ENCODE results near the gene CD72. TPM values are rescaled to one million over a fixed set of nuclear protein-coding genes. Genes with fewer than 3 reads are reported as not detected.

The CD72 gene
- polyA plus RNA-seq, 3 donors: 1.6 to 6.8 (median 1.8) TPM

GRCh38 chr9:35560625-35561337, 57.4 kb downstream of the CD72 start:
- intact Hi-C loops (cut with micrococcal nuclease): no loop called here
- H3K27ac Mint-ChIP-seq: peak overlapping the region in 1 of 7 donors; percentile 73
- peaks cover 13 to 15% of the 10 kb centered on the region in 2 donors for H3K36me3 Mint-ChIP-seq
- TF ChIP-seq CTCF (IDR thresholded peaks at IDR 0.05): no peak
- H2AFZ ChIP-seq (ENCODE audit: insufficient read depth, low read depth, low read length, poor library complexity, severe bottlenecking): no peak overlapping the region
- H3K27me3 Mint-ChIP-seq (ENCODE audit: low read depth in 3 of 3): no peaks in the 10 kb centered on the region
- no peak overlapping the region for H3K4me2 ChIP-seq (replicated peaks; ENCODE audit: extremely low read depth, low read length, poor library complexity, severe bottlenecking)
- H4K20me1 ChIP-seq (ENCODE audit: insufficient read depth, low read length): peaks cover under 1% of the 10 kb centered on the region
- H3K4me3 ChIP-seq (replicated peaks in 1 of 3; ENCODE audit: low read depth in 2 of 3, low read length in 3 of 3): no peak overlapping the region
- H3K9me3 Mint-ChIP-seq: no peaks in the 10 kb centered on the region
- peaks cover 14% of the 10 kb centered on the region for H3K4me1 Mint-ChIP-seq
- no peaks in the 10 kb centered on the region for H3K27me3 ChIP-seq (ENCODE audit: control insufficient read depth in 2 of 2, insufficient read depth in 2 of 2, low read length in 2 of 2)
- no peaks in the 10 kb centered on the region for H3K4me1 ChIP-seq (ENCODE audit: control insufficient read depth in 1 of 2, insufficient read depth in 2 of 2, low read length in 2 of 2)
- peaks cover 56 to 68% of the 10 kb centered on the region in 2 donors for H3K36me3 ChIP-seq (replicated peaks in 1 of 2; ENCODE audit: control insufficient read depth in 1 of 2, insufficient read depth in 2 of 2, low read length in 2 of 2)
- H3K9ac ChIP-seq (ENCODE audit: insufficient read depth, low read length, poor library complexity, severe bottlenecking): no peak overlapping the region
- 95% methylated on average over 21 of the region's 24 CpGs for WGBS (ENCODE audit: insufficient coverage)
- H3K79me2 ChIP-seq (ENCODE audit: insufficient read depth, low read length): no peaks in the 10 kb centered on the region
- DNase-seq: no peak
- no peaks in the 10 kb centered on the region for H3K9me3 ChIP-seq (replicated peaks in 1 of 2; ENCODE audit: control insufficient read depth in 1 of 2, insufficient read depth in 1 of 2, low read length in 2 of 2)
- H3K4me3 Mint-ChIP-seq: no peak overlapping the region
- no peak overlapping the region for H3K27ac ChIP-seq (ENCODE audit: low read depth in 1 of 2, low read length in 2 of 2)

Small RNA genes lying within 50 kb of the gene (small RNA-seq; reads per million reads assigned to genes)
- gene MIR4667 (ENCODE audit: insufficient read length, low read depth) (not detected), gene RMRP (ENCODE audit: insufficient read length, low read depth) (not detected), gene RPS29P17 (ENCODE audit: insufficient read length, low read depth) (not detected)

Other genes starting within 250 kb of the CD72 start
- 10 to 100 TPM in 1 of 3 donors, 1 to 10 TPM in 2; 2.2 to 18.8 (median 3.7) TPM for gene RUSC2, start 128.3 kb downstream of the CD72 start, polyA plus RNA-seq
- gene TESK1, start 13.2 kb downstream of the CD72 start, polyA plus RNA-seq: 10 to 100 TPM in 1 of 3 donors, 1 to 10 TPM in 2; 2.9 to 38.3 (median 2.9) TPM
- under 1 TPM in 2 of 3 donors, not detected in 1; 0.27 to 0.36 TPM for gene SIT1, start 32.5 kb upstream of the CD72 start, polyA plus RNA-seq
- gene RMRP, start 39.6 kb upstream of the CD72 start, polyA plus RNA-seq: 10 to 100 TPM in 1 of 3 donors, not detected in 2; 13.3 TPM
- gene CCDC107, start 39.9 kb upstream of the CD72 start, polyA plus RNA-seq: 10 to 100 TPM; 17.2 to 32.6 (median 23.2) TPM
- under 1 TPM; 0.13 to 0.53 (median 0.42) TPM for gene ARHGEF39, start 46.8 kb upstream of the CD72 start, polyA plus RNA-seq
- not detected for gene CA9, start 55.5 kb upstream of the CD72 start, polyA plus RNA-seq
- 1 to 10 TPM in 1 of 3 donors, not detected in 2; 7.7 TPM for gene TPM2, start 71.5 kb upstream of the CD72 start, polyA plus RNA-seq
- 100 to 1,000 TPM in 1 of 3 donors, 10 to 100 TPM in 2; 46.6 to 251 (median 93.0) TPM for gene TLN1, start 113.8 kb upstream of the CD72 start, polyA plus RNA-seq
- 10 to 100 TPM; 17.4 to 38.7 (median 32.2) TPM for gene CREB3, start 114.3 kb upstream of the CD72 start, polyA plus RNA-seq
- 100 to 1,000 TPM in 1 of 3 donors, 10 to 100 TPM in 2; 18.1 to 130 (median 26.4) TPM for gene GBA2, start 130.8 kb upstream of the CD72 start, polyA plus RNA-seq
- 1 to 10 TPM; 2.3 to 9.0 (median 3.3) TPM for gene RGP1, start 130.9 kb upstream of the CD72 start, polyA plus RNA-seq
- not detected for gene MSMP, start 135.9 kb upstream of the CD72 start, polyA plus RNA-seq
- gene NPR2, start 173.2 kb upstream of the CD72 start, polyA plus RNA-seq: under 1 TPM in 1 of 3 donors, not detected in 2; 0.48 TPM
- gene SPAG8, start 193.8 kb upstream of the CD72 start, polyA plus RNA-seq: 1 to 10 TPM in 1 of 3 donors, under 1 TPM in 2; 0.52 to 2.9 (median 0.68) TPM
- gene HINT2, start 196.6 kb upstream of the CD72 start, polyA plus RNA-seq: 10 to 100 TPM; 19.9 to 64.5 (median 59.1) TPM
- gene FAM221B, start 210.3 kb upstream of the CD72 start, polyA plus RNA-seq: under 1 TPM in 2 of 3 donors, not detected in 1; 0.05 to 0.63 TPM
- 10 to 100 TPM in 1 of 3 donors, 1 to 10 TPM in 2; 2.6 to 11.6 (median 3.8) TPM for gene TMEM8B, start 210.8 kb upstream of the CD72 start, polyA plus RNA-seq